Measurements from ENCODE around the gene CLN5. TPM values are rescaled to one million over a fixed set of nuclear protein-coding genes. Genes with fewer than 3 reads are reported as not detected.

The CLN5 gene
- 10 to 100 TPM; 14.7 to 26.5 (median 18.5) TPM for total RNA-seq
- long read RNA-seq, full-length matches to known transcripts, result 9 of 10 reads
- long read RNA-seq, partial matches to known transcripts, result 1 of 10 reads
- long read RNA-seq, other reads (novel, unspliced or antisense), result 0 of 10 reads

GRCh38 chr13:76991796-76992547, at the start of gene CLN5:
Gene CLN5 (plus strand): TSS chr13:76992081. CDS start chr13:76992099, 18 bp downstream.
- intact Hi-C loops (cut with DNase I), result no loop called here
- peak in 2 of 4 donors; percentile 4 to 20 for TF ChIP-seq CTCF (IDR thresholded peaks at IDR 0.05)
- TF ChIP-seq POLR2A (IDR thresholded peaks at IDR 0.05), result peak; percentile 97
- Histone ChIP-seq H3K36me3 (peaks cover 0 to 6% (median 0%) of the 10 kb centered on the region in 4 donors), H3K9me3 (no peaks in the 10 kb centered on the region), H3K27ac (peak within 1 kb of the TSS; percentile 88 to 93 (median 92)), H3K27me3 (no peaks in the 10 kb centered on the region), H3K4me1 (peaks cover 0 to 11% (median 0%) of the 10 kb centered on the region in 4 donors), H3K4me3 (peak within 1 kb of the TSS; percentile 78 to 86 (median 81))
- peak; percentile 95 to 97 (median 97) for DNase-seq
- WGBS (ENCODE audit: insufficient coverage, low coverage, low lambda C conversion rate, missing lambda C conversion rate), result 0% methylated on average over 13 of the region's 73 CpGs
- ATAC-seq, result peak; percentile 96 to 99 (median 98)

DNA sequence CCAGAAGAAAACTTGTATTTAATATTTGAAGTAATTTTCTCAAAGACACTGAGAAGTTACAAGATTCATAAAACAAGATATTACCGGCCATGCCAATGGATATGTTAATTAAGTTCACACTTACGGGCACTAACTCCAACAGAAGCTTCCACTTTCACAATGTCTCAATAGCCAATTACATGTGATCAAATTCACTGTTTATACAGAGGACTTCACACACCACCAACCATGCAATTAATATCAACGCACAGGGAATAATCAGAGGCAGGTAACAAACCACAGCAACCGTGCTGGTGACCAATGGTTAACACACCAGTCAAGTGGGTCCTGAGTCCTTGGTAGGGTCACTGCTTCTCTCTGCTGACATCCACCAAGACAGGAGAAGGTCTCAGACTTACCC, 49.5 kb upstream of the CLN5 start:
- intact Hi-C loops (cut with DNase I), result no loop called here
- WGBS (ENCODE audit: insufficient coverage, low coverage, low lambda C conversion rate, missing lambda C conversion rate), result 56% methylated on average over 2 of the region's 4 CpGs

DNA sequence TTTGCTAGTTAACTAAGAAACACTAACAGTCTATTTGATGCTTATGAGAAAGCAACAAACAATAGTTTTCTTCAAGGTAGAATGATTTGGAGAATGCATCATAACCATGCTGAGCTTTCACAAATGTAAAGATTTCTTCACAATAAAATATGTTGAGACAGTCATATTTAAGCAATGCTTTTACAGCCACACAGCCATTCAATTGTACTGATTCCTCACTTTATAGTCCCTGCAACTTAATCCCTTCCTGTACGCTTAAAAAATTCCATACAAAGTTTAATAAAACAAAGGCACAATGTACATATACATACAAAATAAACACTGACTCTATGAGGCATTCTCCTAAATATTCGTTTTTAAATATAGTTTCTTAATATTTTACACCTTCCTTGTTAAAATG, 48.2 kb upstream of the CLN5 start:
- ATAC-seq, result no peak
- Histone ChIP-seq H3K36me3 (no peaks in the 10 kb centered on the region), H3K27ac (no peak overlapping the region), H3K4me1 (no peaks in the 10 kb centered on the region), H3K4me3 (no peak overlapping the region), H3K27me3 (no peaks in the 10 kb centered on the region), H3K9me3 (no peaks in the 10 kb centered on the region)
- 53% methylated on average over 2 of the region's 2 CpGs for WGBS (ENCODE audit: insufficient coverage, low coverage, low lambda C conversion rate, missing lambda C conversion rate)
- TF ChIP-seq POLR2A (IDR thresholded peaks at IDR 0.05), result no peak
- no peak for TF ChIP-seq CTCF (IDR thresholded peaks at IDR 0.05)
- intact Hi-C loops (cut with DNase I), result no loop called here
- DNase-seq, result no peak

More for the DNA sequence above, 49.5 kb upstream of the CLN5 start:
- no peaks in the 10 kb centered on the region for H3K9me3 ChIP-seq
- DNase-seq, result no peak
- TF ChIP-seq POLR2A (IDR thresholded peaks at IDR 0.05), result no peak
- TF ChIP-seq CTCF (IDR thresholded peaks at IDR 0.05), result no peak
- H3K4me1 ChIP-seq, result no peaks in the 10 kb centered on the region
- no peak for ATAC-seq
- H3K36me3 ChIP-seq, result no peaks in the 10 kb centered on the region
- H3K27me3 ChIP-seq, result no peaks in the 10 kb centered on the region
- no peak overlapping the region for H3K4me3 ChIP-seq
- no peak overlapping the region for H3K27ac ChIP-seq

GRCh38 chr13:76944456-76944855, 47.4 kb upstream of the CLN5 start:
- WGBS (ENCODE audit: insufficient coverage, low coverage, low lambda C conversion rate, missing lambda C conversion rate), result 32% methylated on average over 4 of the region's 4 CpGs
- Histone ChIP-seq H3K9me3 (no peaks in the 10 kb centered on the region), H3K27me3 (no peaks in the 10 kb centered on the region), H3K4me3 (no peak overlapping the region), H3K27ac (no peak overlapping the region), H3K36me3 (no peaks in the 10 kb centered on the region), H3K4me1 (no peaks in the 10 kb centered on the region)
- ATAC-seq (peak in 1 of 4 donors; percentile 61), DNase-seq (no peak)
- intact Hi-C loops (cut with DNase I), result no loop called here
- TF ChIP-seq CTCF (IDR thresholded peaks at IDR 0.05), result no peak
